GM12878 (cell line): ENCODE data around the gene MAP2K7. TPM values are rescaled to one million over a fixed set of nuclear protein-coding genes. Genes with fewer than 3 reads are reported as not detected.
A peak's percentile ranks its signal among the peaks of the same experiment; 100 is the strongest.

Experiments
- BCL11A ChIP-seq: IDR thresholded peaks from 2 replicates; pipeline ENCODE4 v1.6.1; 2011; ENCODE audit warnings: low read depth, low read length
- BHLHE40 ChIP-seq, 2 experiments: fragments of 450-650 bp in 1 of 2; IDR thresholded peaks; 2 replicates each; pipeline ENCODE4 v1.6.1; 2011 to 2017; ENCODE audit warnings: low read depth in 2 of 2, borderline replicate concordance in 1 of 2, improper control_type of control experiment in 1 of 2, low read length in 1 of 2, mild to moderate bottlenecking in 1 of 2
- CBX3 ChIP-seq: fragments of 200-600 bp; sonication (generic); IDR thresholded peaks from 2 replicates; pipeline ENCODE4 v1.6.1; 2016; ENCODE audit warnings: low read depth, borderline replicate concordance
- ESRRA ChIP-seq: IDR thresholded peaks from 2 replicates; pipeline ENCODE4 v1.6.1; 2012; ENCODE audit warnings: mild to moderate bottlenecking, low read length, improper control_type of control experiment
- EZH2 ChIP-seq: IDR thresholded peaks from 2 replicates; pipeline ENCODE4 v1.6.1; 2012; ENCODE audit warnings: low read depth, mild to moderate bottlenecking, control low read depth, inconsistent platforms, low read length, borderline replicate concordance; ENCODE audit not compliant: control insufficient read depth
- FOS ChIP-seq: IDR thresholded peaks from 3 replicates; pipeline ENCODE4 v1.6.1; 2011; ENCODE audit warnings: borderline replicate concordance; ENCODE audit not compliant: insufficient read length; ENCODE audit errors: extremely low read depth
- HCFC1 ChIP-seq: fragments of 150-350 bp; IDR thresholded peaks from 2 replicates; pipeline ENCODE4 v1.6.1; 2014; ENCODE audit warnings: low read length
- JUND ChIP-seq: IDR thresholded peaks from 2 replicates; pipeline ENCODE4 v1.6.1; 2012; ENCODE audit warnings: low read depth, mild to moderate bottlenecking, low read length, improper control_type of control experiment, moderate library complexity
- KLF5 ChIP-seq: fragments of 450-650 bp; IDR thresholded peaks from 2 replicates; pipeline ENCODE4 v1.6.1; 2014; ENCODE audit warnings: mild to moderate bottlenecking; ENCODE audit not compliant: partially characterized antibody
- MTA2 ChIP-seq: fragments of 450-650 bp; IDR thresholded peaks from 2 replicates; pipeline ENCODE4 v1.6.1; 2016; ENCODE audit warnings: low read depth, mild to moderate bottlenecking, moderate library complexity
- MXI1 ChIP-seq: fragments of 150-350 bp; IDR thresholded peaks from 2 replicates; pipeline ENCODE4 v1.6.1; 2011; ENCODE audit warnings: low read depth, mild to moderate bottlenecking, inconsistent platforms, low read length, improper control_type of control experiment
- PML ChIP-seq: IDR thresholded peaks from 2 replicates; pipeline ENCODE4 v1.6.1; 2012; ENCODE audit warnings: low read length, inconsistent platforms
- POLR2A ChIP-seq: IDR thresholded peaks from 2 replicates; pipeline ENCODE4 v1.6.1; 2011; ENCODE audit warnings: low read depth, mild to moderate bottlenecking, low read length
- RB1 ChIP-seq: fragments of 450-650 bp; formaldehyde crosslinking; IDR thresholded peaks from 2 replicates; pipeline ENCODE4 v1.6.1; 2017; ENCODE audit warnings: mild to moderate bottlenecking, borderline replicate concordance
- SIX5 ChIP-seq: IDR thresholded peaks from 2 replicates; pipeline ENCODE4 v1.6.1; 2011; ENCODE audit warnings: mild to moderate bottlenecking, low read depth, low read length, moderate library complexity; ENCODE audit not compliant: severe bottlenecking
- SMAD1 ChIP-seq: fragments of 450-650 bp; IDR thresholded peaks from 2 replicates; pipeline ENCODE4 v1.6.1; 2018; ENCODE audit warnings: mild to moderate bottlenecking, low read depth; ENCODE audit not compliant: partially characterized antibody
- SMAD5 ChIP-seq: IDR thresholded peaks from 2 replicates; pipeline ENCODE4 v1.6.1; 2016; ENCODE audit warnings: antibody characterized with exemption, low read depth
- ZBED1 ChIP-seq: IDR thresholded peaks from 2 replicates; pipeline ENCODE4 v1.6.1; 2016; ENCODE audit warnings: borderline replicate concordance
- ZNF207 ChIP-seq: fragments of 450-650 bp; IDR thresholded peaks from 2 replicates; pipeline ENCODE4 v1.6.1; 2014; ENCODE audit warnings: antibody characterized with exemption, mild to moderate bottlenecking, borderline replicate concordance
- polyA plus RNA-seq, 11 experiments: library from polyadenylated mRNA; depleted of rRNA in 4 of 11; unstranded in 6 of 11; stranded (reverse) in 5 of 11; fragments of >200 nt; fragmentation: Nextera tagmentation in 4 of 11; fragmentation: Illumina TruSeq in 1 of 11; extraction: Ambion mirVana in 4 of 11; extraction: Trizol in 1 of 11; gene quantifications; 1 replicate in 1 of 11; 2 replicates in 10 of 11; pipeline versions ENCODE4 v1.2.1 to v1.2.3, GENCODE V29; 2011 to 2016; ENCODE audit warnings: inconsistent platforms in 2 of 11, missing spikeins in 2 of 11, low read depth in 1 of 11
- total RNA-seq, 4 experiments: library from RNA; depleted of rRNA in 3 of 4; stranded (reverse); fragments of >200 nt in 3 of 4; fragmentation: Illumina TruSeq in 1 of 4; extraction: Trizol in 1 of 4; gene quantifications; 2 replicates each; pipeline versions ENCODE4 v1.2.1 to v1.2.3, GENCODE V29; 2013 to 2021
- TF ChIP-seq, protein P1 (sequence below): fragments of 450-650 bp; IDR thresholded peaks from 2 replicates; pipeline ENCODE4 v1.6.1; 2017; ENCODE audit warnings: low read depth, mild to moderate bottlenecking, moderate library complexity
- TF ChIP-seq, protein P2 (sequence below), 3 experiments: IDR thresholded peaks in 2 of 3; conservative IDR thresholded peaks in 1 of 3; 2 replicates each; pipeline ENCODE4 v1.5.1; 2011; ENCODE audit warnings: low read depth in 3 of 3, low read length in 3 of 3, mild to moderate bottlenecking in 3 of 3, control low read depth in 2 of 3, moderate library complexity in 2 of 3, inconsistent platforms in 1 of 3, mixed read lengths in 1 of 3; ENCODE audit not compliant: control insufficient read depth in 2 of 3, insufficient read depth in 1 of 3; ENCODE audit errors: extremely low read depth in 1 of 3
- TF ChIP-seq, protein P3 (sequence below): IDR thresholded peaks from 2 replicates; pipeline ENCODE4 v1.6.1; 2011; ENCODE audit warnings: borderline replicate concordance, low read depth, mild to moderate bottlenecking, moderate library complexity, low read length; ENCODE audit not compliant: insufficient read depth, poor library complexity, severe bottlenecking
- TF ChIP-seq, protein P4 (sequence below): fragments of 450-650 bp; IDR thresholded peaks from 2 replicates; pipeline ENCODE4 v1.6.1; 2014; ENCODE audit warnings: mild to moderate bottlenecking

Gene MAP2K7
- total and polyA plus RNA-seq, 10 of the 15 experiments (the other 5 are each of a cell fraction or from before 2014, with no cell fraction given), result 0.34 to 32.2 (median 6.7) TPM

DNA sequence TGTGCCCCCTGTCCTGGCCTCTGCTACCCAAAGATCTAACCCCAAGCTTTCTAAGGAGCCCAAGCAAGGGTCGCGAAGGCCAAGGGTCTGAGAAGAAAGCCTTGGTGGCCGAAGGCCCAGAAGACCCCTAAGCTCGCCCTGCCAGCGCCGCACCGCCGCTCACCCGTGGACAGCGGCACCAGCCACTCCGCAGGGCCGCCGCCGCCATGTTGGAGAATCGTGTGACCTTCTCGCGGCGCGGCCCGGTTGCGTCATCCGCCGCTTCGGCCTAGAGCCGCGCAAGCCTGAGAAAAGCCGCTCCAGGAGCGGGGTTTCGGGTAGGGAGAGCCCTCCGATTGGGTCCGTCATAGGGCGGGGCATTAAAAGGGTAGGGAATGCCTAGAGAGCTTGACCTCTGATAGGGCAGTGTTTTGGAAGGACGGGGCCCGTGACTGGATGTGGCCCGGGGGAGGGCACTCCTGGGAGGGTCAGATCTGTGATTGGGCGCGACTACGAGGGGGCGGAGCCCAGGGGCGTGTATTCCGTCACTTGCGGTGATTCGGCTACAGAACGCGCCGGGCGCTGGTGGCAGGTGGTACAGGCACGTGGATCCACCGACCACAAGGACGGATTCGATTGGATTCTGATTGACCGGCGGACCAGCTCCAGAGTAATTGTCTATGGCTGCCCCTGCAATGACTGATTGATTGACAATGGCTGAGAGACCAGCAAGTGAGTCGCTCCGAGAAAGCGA is 39.9 kb downstream of the MAP2K7 start, which contains the start of gene TIMM44 (continued):
- TF ChIP-seq ZBED1 (peak; percentile 33; the same call in 1 of the 2 replicates), RB1 (peak; percentile 81; the same call in 1 of the 2 replicates), MXI1 (peak; percentile 98), JUND (peak; percentile 64; the same call in 1 of the 2 replicates), SIX5 (peak; percentile 44), BCL11A (peak; percentile 25; the same call in 1 of the 2 replicates), PML (peak; percentile 83; the same call in 1 of the 2 replicates), SMAD5 (peak; percentile 75), ZNF207 (peak; percentile 82), POLR2A (peak; percentile 94), MTA2 (no peak), EZH2 (no peak), CBX3 (no peak), FOS (peak; percentile 39), HCFC1 (peak; percentile 55), SMAD1 (no peak), KLF5 (peak; percentile 21), ESRRA (peak; percentile 77; the same call in 1 of the 2 replicates), BHLHE40 (IDR thresholded peaks at IDR 0.05; ENCODE audit: borderline replicate concordance in 1 of 2, low read depth in 2 of 2, low read length in 1 of 2) (peak; percentile 87 to 93; a peak in 3 of 4 replicates)
- TF ChIP-seq, protein P1, sequence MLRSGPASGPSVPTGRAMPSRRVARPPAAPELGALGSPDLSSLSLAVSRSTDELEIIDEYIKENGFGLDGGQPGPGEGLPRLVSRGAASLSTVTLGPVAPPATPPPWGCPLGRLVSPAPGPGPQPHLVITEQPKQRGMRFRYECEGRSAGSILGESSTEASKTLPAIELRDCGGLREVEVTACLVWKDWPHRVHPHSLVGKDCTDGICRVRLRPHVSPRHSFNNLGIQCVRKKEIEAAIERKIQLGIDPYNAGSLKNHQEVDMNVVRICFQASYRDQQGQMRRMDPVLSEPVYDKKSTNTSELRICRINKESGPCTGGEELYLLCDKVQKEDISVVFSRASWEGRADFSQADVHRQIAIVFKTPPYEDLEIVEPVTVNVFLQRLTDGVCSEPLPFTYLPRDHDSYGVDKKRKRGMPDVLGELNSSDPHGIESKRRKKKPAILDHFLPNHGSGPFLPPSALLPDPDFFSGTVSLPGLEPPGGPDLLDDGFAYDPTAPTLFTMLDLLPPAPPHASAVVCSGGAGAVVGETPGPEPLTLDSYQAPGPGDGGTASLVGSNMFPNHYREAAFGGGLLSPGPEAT, result peak; percentile 89
- TF ChIP-seq, protein P2, sequence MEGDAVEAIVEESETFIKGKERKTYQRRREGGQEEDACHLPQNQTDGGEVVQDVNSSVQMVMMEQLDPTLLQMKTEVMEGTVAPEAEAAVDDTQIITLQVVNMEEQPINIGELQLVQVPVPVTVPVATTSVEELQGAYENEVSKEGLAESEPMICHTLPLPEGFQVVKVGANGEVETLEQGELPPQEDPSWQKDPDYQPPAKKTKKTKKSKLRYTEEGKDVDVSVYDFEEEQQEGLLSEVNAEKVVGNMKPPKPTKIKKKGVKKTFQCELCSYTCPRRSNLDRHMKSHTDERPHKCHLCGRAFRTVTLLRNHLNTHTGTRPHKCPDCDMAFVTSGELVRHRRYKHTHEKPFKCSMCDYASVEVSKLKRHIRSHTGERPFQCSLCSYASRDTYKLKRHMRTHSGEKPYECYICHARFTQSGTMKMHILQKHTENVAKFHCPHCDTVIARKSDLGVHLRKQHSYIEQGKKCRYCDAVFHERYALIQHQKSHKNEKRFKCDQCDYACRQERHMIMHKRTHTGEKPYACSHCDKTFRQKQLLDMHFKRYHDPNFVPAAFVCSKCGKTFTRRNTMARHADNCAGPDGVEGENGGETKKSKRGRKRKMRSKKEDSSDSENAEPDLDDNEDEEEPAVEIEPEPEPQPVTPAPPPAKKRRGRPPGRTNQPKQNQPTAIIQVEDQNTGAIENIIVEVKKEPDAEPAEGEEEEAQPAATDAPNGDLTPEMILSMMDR (IDR thresholded peaks at IDR 0.05 in 2 of 3, conservative IDR thresholded peaks at IDR 0.05 in 1 of 3; ENCODE audit: control insufficient read depth in 2 of 3, extremely low read depth in 1 of 3, insufficient read depth in 1 of 3, low read depth in 3 of 3, low read length in 3 of 3), result no peak
- TF ChIP-seq, protein P3, sequence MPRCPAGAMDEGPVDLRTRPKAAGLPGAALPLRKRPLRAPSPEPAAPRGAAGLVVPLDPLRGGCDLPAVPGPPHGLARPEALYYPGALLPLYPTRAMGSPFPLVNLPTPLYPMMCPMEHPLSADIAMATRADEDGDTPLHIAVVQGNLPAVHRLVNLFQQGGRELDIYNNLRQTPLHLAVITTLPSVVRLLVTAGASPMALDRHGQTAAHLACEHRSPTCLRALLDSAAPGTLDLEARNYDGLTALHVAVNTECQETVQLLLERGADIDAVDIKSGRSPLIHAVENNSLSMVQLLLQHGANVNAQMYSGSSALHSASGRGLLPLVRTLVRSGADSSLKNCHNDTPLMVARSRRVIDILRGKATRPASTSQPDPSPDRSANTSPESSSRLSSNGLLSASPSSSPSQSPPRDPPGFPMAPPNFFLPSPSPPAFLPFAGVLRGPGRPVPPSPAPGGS, result peak; percentile 84
- TF ChIP-seq, protein P4, sequence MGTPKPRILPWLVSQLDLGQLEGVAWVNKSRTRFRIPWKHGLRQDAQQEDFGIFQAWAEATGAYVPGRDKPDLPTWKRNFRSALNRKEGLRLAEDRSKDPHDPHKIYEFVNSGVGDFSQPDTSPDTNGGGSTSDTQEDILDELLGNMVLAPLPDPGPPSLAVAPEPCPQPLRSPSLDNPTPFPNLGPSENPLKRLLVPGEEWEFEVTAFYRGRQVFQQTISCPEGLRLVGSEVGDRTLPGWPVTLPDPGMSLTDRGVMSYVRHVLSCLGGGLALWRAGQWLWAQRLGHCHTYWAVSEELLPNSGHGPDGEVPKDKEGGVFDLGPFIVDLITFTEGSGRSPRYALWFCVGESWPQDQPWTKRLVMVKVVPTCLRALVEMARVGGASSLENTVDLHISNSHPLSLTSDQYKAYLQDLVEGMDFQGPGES, result peak; percentile 74; the same call in 1 of the 2 replicates
